GM18517 (cell line): ENCODE results near the gene CTXND1.

ENCODE experiments used
- ATAC-seq: cut with Tn5 transposase; IDR thresholded peaks from one replicate; pipeline ENCODE4 v1.9.1; 2021; ENCODE audit warnings: mild to moderate bottlenecking, moderate library complexity; ENCODE audit not compliant: unreplicated experiment

Gene CTXND1

DNA sequence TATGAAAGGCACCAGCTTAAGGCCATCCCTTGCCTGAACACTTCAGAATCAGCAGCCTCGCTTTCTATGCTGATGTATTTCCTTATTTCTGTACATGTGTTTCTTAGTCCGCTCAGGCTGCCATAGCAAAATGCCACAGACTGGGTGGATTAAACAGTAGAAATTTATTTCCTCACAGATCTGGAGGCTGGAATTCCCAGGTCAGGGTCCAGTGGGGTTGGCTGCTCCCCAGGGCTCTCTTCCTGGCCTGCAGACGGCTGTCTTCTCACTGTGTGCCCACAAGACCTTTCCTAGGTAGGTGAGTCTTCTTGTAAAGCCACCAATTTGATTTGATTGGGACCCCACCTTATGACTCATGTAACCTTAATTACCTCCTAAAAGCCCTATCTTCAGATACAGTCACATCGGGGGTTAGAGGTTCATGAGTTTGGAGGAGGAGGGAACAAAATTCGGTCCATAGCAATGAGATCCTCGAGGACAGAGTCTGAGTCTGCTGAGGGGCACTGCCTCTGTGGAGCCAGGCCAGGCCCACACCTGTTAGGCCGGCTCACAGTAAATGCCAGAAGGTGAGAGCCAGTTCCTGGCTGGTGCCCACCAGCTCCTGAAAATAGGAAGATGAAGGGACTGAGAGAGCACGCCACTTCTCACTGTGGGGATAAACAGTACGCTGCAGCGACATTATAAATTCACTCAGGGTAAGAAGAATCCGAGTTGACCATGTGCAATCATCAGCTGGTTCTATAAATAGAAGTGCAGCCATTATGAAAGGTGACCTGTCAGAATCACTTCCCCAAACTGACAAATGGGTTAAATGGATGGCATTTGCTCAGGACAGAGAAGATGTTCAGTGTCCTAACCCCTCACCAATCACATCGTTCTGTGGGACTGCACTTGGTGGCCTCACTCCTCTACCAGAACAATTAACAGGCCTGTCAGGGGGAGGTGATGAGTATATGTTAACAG lies 41.1 kb downstream of the CTXND1 start:
- no peak for ATAC-seq

DNA sequence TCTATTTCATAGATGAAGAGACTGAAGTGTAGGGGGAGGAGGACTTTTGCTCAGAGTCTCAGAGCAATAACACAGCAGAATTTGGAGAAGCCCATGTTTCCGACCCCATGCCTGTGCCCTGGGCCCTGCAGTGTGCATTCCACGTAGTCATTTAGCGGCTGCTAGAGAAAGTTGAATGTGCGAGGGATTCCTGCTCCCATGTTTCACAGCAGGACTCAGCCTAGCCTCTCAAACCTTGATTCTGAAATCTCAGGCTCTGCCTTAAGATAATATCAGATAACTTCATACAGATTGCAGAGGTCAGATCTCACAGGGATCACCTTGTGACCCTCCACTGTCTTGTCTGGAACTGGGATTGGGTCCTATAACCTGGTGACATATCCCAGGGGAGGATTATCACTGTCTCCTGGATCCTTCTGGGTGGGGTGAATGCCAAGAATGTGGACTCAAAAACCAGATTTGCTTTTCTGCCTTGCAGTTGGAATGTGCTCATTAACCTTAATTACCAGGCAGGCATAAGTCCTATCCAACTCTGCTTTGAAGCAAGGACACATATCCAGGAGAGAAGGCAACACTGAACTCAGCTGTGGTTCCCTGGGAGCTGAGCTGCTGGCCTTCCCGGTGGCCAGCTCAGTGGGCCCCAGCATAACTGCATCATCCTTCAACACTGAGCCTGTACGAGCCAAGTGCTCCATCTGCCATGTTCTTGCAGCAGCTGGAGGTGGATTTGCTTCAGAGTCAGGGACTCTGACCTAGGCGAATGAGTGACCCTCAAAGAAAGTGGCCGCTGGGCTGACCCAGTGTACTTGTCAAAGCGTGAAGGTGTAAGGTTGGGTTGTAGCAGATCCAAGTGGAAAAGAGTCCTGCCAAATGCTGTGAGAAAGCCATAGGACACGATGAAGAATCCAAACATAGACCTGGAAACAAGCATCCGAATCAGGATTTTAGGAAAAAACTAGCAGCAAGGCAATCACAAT lies 43.0 kb downstream of the CTXND1 start:
- ATAC-seq, result no peak

DNA sequence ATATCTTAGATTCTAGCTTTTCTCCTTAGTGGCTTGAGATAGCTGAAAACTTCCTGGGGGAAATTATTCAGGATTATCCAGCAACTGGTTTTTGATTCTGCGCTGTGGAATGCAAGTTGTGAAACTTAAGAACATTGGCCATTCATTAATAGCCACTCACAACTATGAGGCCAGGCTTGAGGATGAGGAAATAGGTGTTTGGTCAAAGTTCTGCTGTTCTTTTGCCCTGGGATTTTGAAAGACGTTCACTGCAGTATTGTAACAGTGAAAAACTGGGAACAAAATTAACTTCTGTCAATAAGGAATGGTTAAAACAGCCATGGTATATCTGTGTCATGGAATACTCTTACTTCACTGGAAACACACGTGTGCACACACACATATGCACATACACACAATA lies 44.1 kb downstream of the CTXND1 start:
- no peak for ATAC-seq

DNA sequence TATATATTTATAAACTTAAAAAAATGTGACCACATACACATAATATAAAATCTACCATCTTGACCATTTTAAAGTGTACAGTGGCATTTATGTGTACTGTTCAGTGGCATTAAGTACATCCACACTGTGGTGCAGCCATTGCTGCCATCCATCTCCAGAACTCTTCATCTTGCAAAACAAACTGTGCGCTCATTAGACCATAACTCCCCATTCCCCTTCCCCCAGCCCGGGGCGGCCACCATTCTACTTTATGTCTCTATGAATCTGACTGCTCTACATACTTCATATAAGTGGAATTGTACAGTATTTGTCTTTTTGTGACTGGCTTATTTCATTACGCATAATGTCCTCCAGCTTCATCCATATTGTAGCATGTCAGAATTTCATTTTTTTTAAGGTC lies 47.8 kb downstream of the CTXND1 start:
- no peak for ATAC-seq

DNA sequence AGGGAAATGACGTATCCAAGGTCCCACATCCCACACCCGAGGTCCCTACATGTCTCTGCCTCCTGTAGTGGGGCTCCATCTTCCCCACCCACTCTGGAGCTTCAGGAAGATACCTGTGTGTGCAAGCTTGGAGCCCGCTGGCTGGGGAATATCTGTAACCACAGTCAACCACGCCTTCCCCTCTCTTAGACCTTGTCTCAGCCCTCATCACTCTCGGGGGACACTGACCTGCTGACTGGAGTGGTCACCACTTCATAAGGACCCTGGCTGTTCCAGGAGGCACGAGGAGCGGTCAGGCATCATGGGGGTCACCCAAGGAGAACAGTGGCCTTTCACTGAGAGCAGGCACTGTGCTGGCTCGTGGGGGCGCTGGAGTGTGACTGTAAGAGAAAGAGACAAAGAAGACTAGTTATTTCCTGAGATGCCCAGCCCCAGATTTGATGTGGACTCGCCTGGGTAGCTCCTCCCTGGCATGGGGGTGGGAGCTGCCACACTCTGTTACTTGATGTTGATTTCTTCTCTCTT lies 48.6 kb downstream of the CTXND1 start:
- ATAC-seq, result no peak

DNA sequence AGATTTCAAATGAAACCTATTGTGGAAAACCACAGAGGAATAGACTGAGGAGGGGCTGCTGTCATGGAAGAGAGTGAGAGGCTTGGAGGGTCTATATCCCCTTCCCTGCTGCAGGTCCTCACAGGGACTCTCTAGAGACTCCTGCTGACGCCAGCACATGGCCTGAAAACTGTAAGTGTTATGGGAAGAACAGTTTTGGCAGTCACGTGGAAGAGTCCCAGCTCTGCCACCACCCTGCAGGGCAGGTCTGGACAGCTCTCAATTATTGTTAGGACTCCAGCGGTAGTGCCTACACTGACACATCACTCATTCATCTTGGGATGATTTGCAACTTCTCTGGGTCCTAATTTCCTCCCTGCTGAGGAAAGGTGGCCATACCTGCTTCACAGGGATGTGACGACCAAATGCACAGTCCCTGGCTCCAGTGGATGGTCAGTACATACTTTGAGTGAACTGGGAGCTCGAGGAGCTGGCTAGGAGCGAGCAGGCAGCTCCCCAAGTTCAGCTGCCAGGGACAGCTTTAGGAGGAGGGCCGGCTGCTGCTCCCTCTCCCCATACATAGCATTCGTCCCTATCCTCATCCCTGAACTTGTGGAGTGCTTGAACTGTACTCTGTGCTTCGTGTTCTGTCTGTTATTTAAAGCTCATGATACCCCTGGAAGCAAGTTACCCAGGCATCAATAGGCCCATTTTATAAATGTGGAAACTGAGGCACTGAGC lies 49.2 kb downstream of the CTXND1 start:
- no peak for ATAC-seq

DNA sequence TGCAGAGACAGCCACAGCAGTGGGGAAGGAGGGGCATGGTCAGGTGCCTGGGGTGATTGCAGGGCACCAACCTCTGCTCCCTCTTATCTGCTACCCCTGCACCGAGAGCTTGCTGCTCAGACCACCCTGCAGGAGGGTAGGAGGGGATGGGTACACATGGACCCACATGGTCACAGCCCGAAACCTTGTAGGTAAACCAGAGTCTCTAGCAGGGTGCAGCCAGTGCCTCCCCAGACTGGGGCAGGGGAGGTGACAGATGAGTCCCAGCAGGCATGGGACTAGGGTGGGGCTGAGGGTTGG lies 50.0 kb downstream of the CTXND1 start:
- ATAC-seq, result no peak

DNA sequence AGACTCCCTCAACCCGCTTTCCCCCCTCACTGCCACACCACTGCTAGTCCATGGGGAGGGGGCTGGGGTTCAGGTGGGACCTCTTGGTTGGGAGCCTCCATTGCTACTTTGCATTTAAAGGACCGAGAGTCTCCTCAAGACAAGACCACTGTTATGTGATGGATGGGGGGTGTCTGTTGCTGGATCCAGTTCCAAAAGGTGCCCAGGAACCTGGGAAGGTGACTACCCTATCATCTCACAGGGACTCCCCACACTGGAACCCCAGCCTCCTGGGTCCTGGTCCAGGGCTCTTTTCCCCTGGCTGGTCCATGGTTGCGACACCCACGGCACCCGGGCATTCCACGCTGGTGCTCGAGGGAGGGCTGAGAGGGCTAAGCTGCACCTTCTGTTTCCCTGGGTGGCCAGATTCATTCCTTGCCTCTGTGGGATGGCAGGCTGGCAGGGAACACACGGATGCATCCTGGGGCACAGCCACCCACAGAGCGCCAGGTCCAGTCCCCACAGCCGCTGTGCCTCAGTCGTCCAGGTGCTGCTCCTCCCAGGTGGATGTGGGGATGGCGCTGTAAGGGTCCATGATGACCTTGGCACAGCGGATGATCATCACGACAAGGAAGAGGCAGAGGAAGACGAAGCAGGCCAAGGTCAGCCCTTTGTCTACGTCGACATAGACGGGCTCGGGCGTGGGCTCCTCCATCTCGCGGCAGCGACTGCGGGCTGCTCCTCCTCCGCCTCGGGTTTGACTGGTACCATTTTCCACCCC lies 50.6 kb downstream of the CTXND1 start:
- no peak for ATAC-seq

DNA sequence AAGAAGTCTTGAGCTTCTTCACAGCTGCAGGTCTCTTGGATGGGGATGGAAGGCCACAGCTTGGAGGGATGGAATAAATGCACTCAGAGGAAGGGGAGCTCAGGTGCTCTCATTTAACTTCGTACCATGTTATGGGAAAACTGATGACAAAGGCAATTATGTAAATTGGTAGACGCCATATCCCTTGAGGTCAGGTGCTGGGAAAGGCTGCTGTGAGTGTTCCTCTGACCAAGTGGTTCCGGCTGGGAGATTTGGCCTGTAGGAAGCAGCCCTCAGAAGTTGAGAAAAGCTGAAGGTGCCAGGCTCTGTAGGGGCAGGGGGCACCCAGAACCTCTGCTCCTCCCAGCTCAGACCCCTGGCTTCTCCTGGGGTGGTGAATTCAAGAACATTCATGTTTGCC lies 52.1 kb downstream of the CTXND1 start:
- no peak for ATAC-seq

DNA sequence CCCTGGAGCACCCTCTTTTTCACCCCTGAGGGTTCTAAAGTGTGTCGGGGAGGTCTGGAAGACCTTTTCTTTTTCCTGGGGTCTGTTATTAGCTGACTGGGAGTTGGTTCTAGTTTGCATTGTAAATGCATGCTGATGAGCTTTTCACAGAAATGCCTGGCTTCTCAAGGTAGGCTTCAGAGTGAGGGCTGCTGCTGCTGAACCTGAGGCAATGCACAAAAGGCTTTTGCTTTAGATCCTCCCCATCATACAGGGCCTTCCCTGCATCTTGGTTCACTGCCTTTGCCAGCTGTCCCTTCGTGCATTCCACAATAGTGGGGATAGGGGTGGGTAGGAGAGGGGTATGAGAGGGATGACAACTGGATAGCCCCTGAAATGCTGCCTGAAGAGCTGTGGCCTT lies 52.6 kb downstream of the CTXND1 start:
- ATAC-seq, result no peak

DNA sequence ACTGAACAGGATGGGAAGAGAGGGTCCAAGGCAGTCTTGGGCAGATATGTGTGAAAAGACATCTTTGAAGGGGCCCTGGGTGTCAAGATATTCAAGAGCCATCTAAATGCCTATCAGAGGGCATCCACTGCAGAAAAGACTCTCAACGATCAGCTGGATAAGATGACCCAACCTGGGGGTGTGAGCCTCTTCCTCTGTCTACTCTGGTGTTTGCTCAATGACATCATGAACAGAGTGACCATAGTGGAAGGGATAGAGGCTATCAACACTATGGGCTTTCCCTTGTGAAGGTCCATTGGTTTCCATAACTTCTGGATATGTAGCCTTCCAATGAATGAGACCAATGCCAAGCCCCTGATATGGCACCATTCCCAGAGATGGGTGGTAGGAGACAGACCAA lies 57.1 kb downstream of the CTXND1 start:
- no peak for ATAC-seq

DNA sequence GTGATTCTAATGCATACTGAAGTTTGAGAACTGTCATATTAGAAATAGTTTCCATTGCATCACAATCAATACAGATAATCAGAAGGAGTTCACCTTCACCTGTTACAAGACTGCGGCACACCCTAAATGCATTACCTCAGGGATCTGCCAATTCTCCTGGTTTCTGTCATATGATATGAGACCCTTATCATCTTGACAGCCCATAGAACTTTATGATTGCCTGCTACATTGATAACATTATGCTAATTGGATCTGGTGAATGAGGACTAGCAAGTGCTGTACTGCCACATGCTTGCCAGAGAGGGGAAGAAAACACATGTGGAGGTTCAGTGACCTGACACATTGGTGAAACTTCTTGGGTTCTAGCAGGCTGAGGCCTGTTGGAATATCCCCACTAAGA lies 57.8 kb downstream of the CTXND1 start:
- no peak for ATAC-seq

DNA sequence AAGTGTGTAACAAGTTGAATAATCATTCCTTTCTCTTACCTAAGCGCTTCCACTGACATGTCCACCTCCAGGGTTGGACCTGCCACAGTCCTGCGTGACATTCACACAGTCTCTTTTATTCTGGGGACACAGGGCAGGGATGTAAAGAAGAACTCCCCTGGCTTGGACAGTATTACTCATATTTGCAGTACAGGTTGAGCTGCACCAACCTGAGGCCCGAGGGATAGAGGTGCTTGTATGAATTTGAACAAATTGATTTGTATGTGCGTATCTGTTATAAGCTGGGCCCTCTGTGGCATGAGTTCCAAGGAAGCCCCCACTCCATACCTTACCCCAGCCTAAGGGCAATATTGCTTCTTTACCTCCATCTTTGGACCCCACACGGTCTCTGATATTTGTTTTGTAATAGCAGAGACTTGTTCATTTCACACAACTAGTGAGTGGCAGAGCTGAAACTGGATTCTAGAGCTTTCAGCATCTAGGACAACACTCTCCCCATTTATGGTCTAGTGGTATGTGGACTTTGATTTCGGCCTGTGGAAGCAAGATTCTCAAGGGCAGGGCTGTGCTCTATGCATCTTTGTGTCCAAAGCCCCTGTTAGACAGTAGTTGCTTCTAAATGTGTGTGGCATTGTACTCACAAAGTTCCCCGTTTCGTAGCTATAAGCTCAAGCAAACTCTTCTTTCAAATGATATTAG lies 60.0 kb downstream of the CTXND1 start:
- no peak for ATAC-seq

DNA sequence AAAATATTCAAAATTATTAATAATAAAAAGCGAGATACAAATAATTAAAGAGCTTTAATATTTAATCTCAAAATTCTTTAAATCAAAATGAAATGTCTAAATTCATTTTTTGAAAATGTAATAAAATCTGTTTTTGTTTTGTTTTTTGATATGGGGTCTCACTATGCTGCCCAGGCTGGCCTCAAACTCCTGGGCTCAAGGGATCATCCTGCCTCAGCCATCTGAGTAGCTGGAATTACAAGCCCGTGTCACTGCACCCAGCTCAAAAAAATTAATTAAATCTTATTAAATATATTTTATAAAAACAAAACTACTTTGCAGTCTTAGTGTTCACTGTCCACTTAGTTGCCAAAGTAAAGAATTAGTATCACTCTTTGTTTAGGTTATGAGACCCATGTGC lies 60.8 kb downstream of the CTXND1 start:
- ATAC-seq, result no peak

DNA sequence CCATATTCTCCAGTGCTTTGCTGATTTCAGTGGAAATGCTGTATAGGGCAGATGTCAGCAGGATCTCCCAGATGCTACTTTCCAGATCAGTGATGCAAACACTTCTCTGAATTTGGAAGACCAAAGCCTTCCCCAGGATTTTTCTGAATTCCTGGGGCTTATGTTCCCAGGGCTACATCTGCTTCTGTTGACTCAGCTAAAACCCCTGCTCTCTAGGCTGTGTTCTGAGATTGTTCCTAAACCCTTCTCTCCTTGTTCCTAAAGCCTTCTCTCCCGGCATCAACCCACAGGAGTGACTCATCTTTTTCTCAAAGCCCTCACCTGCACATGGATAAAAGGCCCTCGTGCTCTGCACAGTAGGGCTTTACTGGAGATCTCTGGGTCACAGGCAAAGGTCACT lies 63.8 kb downstream of the CTXND1 start:
- ATAC-seq, result no peak

DNA sequence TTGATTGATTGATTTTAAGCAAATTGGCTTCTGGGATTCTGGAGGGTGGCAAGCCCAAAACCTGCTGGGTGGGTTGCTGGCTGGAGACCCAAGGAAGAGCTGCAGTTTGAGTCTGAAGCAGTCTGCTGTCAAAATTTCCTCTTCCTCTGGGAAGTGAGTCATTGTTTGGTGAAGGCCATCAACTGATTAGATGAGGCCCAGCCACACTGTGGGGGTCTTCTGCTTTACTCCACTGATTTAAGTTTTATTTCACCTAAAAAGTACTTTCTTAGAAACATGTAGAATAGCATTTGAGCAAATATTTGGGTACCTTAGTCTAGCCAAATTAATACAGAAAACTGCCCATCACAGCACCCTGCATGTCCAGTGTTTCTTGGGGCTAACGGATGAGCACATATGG lies 65.4 kb downstream of the CTXND1 start:
- ATAC-seq, result no peak

DNA sequence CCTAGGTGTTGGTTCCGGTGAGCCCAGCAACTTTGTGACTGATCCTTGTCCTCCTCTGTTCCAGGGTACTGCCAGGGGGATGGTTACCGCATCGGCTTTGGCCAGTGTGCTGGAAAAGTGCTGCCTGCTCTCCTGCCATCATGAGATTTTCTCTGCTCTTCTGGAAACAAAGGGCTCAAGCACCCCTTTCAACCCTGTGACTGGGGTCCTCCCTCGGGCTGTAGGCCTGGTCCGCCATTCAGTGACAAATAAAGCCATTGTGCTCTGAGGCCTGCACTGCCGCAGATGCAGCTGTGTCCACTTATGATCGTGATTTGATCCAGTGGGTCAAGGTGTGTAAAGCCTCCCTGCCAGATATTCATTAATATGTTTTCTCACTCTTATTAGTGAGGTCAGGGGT lies 65.9 kb downstream of the CTXND1 start:
- ATAC-seq, result no peak

DNA sequence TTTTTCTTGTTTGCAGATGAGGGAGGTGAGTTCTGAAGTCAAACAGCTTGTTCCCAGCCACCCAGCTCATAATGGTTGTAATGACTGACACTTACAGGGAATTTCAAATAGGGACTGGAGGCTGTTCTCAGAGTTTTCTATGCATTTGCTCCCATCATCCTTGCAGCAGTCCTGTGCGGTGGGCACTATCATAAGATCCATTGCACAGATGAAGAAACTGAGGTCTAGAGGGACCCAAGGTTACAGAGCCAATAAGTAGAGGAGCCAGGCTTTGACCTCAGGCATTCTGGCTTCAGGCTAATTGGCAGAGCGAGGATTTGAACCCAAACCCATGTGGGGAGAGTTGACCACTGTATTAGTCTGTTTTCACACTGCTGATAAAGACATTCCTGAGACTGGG lies 66.9 kb downstream of the CTXND1 start:
- no peak for ATAC-seq

DNA sequence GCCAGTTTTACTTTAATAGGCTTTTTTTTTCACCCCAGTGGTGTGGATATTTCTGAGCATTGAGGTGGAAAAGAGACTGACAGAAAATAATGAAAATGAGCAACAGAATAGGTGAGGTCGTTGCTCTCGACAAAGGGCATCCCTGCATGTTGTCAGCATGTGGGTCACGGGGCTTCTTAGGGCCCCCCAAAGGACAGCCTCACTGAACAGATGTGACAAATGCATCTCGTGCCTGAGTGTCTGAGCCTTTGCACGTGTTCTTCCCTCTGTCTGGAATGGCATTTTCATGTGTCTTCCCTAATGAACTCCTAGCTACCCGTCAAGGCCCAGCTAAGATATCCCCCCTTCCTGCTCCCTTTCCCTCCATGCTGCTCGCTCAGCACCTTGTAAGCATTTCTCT lies 67.5 kb downstream of the CTXND1 start:
- no peak for ATAC-seq

DNA sequence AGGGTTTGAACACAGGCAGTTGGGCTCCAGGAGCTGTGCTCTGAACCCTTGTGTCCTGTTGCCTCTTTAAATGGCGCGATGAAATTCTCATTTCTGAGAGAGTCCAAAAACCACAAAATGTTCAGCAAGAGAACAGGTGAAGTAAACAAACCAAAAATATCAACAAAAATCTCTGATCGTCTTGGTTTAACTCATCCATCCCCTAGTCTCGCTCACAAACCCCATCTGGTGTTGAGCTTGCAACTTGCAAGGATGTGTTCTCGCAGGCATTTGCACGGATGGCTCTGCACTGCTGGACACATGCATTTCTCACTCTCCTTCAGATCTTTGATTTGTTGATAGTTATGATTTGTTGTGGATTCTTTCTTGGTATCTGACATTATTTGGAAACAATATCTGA lies 68.1 kb downstream of the CTXND1 start:
- no peak for ATAC-seq
